Loucy (cell line): ENCODE measurements around the gene LDLRAD4.

Experiments used
- H2AFZ ChIP-seq: fragments of 200-600 bp; sonication (generic); 2 replicates; pipeline ENCODE4 v1.6.0; 2016; ENCODE audit warnings: antibody characterized with exemption, mild to moderate bottlenecking, low read length, moderate library complexity
- H3F3A ChIP-seq: fragments of 200-600 bp; 2 replicates; pipeline ENCODE4 v1.6.0; 2016; ENCODE audit warnings: antibody characterized with exemption, low read depth, mild to moderate bottlenecking
- H3K27me3 ChIP-seq: fragments of 200-600 bp; sonication (generic); 2 replicates; pipeline ENCODE4 v1.6.1; 2014; ENCODE audit warnings: low read length, mild to moderate bottlenecking; ENCODE audit not compliant: insufficient read depth, poor library complexity, severe bottlenecking
- H3K36me3 ChIP-seq: fragments of 200-600 bp; sonication (generic); 2 replicates; pipeline ENCODE4 v1.6.1; 2016; ENCODE audit warnings: low read length; ENCODE audit not compliant: insufficient read depth
- H3K4me1 ChIP-seq: fragments of 200-600 bp; sonication (generic); 2 replicates; pipeline ENCODE4 v1.5.1; 2014; ENCODE audit warnings: low read length, mild to moderate bottlenecking; ENCODE audit not compliant: insufficient read depth, poor library complexity, severe bottlenecking
- H3K4me2 ChIP-seq: fragments of 200-600 bp; sonication (generic); 2 replicates; pipeline ENCODE4 v1.6.0; 2014; ENCODE audit warnings: antibody characterized with exemption, low read length, low read depth, mild to moderate bottlenecking; ENCODE audit not compliant: poor library complexity, severe bottlenecking
- H3K4me3 ChIP-seq: fragments of 200-600 bp; sonication (generic); 2 replicates; pipeline ENCODE4 v1.5.1; 2014; ENCODE audit warnings: low read length, mild to moderate bottlenecking, mixed read lengths; ENCODE audit not compliant: poor library complexity, severe bottlenecking
- H3K79me2 ChIP-seq: fragments of 200-600 bp; sonication (generic); 2 replicates; pipeline ENCODE4 v1.6.1; 2014; ENCODE audit warnings: low read length; ENCODE audit not compliant: insufficient read depth
- H3K9ac ChIP-seq: fragments of 200-600 bp; sonication (generic); 2 replicates; pipeline ENCODE4 v1.6.0; 2014; ENCODE audit warnings: mild to moderate bottlenecking, low read depth, low read length, moderate library complexity; ENCODE audit not compliant: poor library complexity, severe bottlenecking
- H3K9me2 ChIP-seq: fragments of 200-600 bp; sonication (generic); replicated peaks from 2 replicates; pipeline ENCODE4 v1.6.1; 2016; ENCODE audit warnings: low read depth, low read length, mixed read lengths
- H3K9me3 ChIP-seq: fragments of 200-600 bp; sonication (generic); 2 replicates; pipeline ENCODE4 v1.6.1; 2014; ENCODE audit warnings: mild to moderate bottlenecking, antibody characterized with exemption, low read length, low read depth; ENCODE audit not compliant: insufficient read depth
- H4K20me1 ChIP-seq: fragments of 200-600 bp; sonication (generic); 2 replicates; pipeline ENCODE4 v1.6.0; 2014; ENCODE audit warnings: antibody characterized with exemption, low read length, mild to moderate bottlenecking; ENCODE audit not compliant: insufficient read depth, poor library complexity, severe bottlenecking
- CTCF ChIP-seq: fragments of 200-600 bp; sonication (generic); conservative IDR thresholded peaks from 2 replicates; pipeline ENCODE4 v1.5.1; 2014; ENCODE audit warnings: mild to moderate bottlenecking, antibody characterized with exemption, low read length
- EZH2phosphoT487 ChIP-seq: fragments of 200-600 bp; IDR thresholded peaks from 2 replicates; pipeline ENCODE4 v1.6.1; 2018; ENCODE audit warnings: antibody characterized with exemption, mild to moderate bottlenecking, moderate library complexity, borderline replicate concordance

Gene LDLRAD4

GRCh38 chr18:13399511-13399910 lies 181.0 kb downstream of the LDLRAD4 start:
- Histone ChIP-seq H3K79me2 (no peaks in the 10 kb centered on the region), H3K27me3 (no peaks in the 10 kb centered on the region), H2AFZ (no peak overlapping the region), H3F3A (no peaks in the 10 kb centered on the region), H3K9ac (no peak overlapping the region), H3K36me3 (0 out of 2 replicates have a peak, but pooled peaks cover 2% of the 10 kb centered on the region), H3K4me3 (no peak overlapping the region), H3K4me1 (peaks cover 41% of the 10 kb centered on the region), H3K9me2 (no peaks in the 10 kb centered on the region), H4K20me1 (no peaks in the 10 kb centered on the region), H3K4me2 (no peak overlapping the region), H3K9me3 (no peaks in the 10 kb centered on the region)
- no peak for TF ChIP-seq CTCF
- no peak for TF ChIP-seq EZH2phosphoT487

- H3K27me3 ChIP-seq, result no peaks in the 10 kb centered on the region
- H3K36me3 ChIP-seq, result 0 out of 2 replicates have a peak, but pooled peaks cover 2% of the 10 kb centered on the region
- no peaks in the 10 kb centered on the region for H4K20me1 ChIP-seq
These were observed 182.2 kb downstream of the LDLRAD4 start for GRCh38 chr18:13400636-13401315.

GRCh38 chr18:13401404-13401803 lies 182.8 kb downstream of the LDLRAD4 start:
- Histone ChIP-seq H3K4me3 (no peak overlapping the region), H2AFZ (peak overlapping the region; percentile 42; the same call in 1 of the 2 replicates), H3F3A (no peaks in the 10 kb centered on the region), H3K9me3 (no peaks in the 10 kb centered on the region), H3K4me1 (peaks cover 37% of the 10 kb centered on the region), H3K9ac (peak overlapping the region; percentile 47), H4K20me1 (no peaks in the 10 kb centered on the region), H3K4me2 (peak overlapping the region; percentile 42), H3K79me2 (no peaks in the 10 kb centered on the region), H3K36me3 (0 out of 2 replicates have a peak, but pooled peaks cover 2% of the 10 kb centered on the region), H3K27me3 (no peaks in the 10 kb centered on the region), H3K9me2 (no peaks in the 10 kb centered on the region)
- TF ChIP-seq CTCF, result no peak
- no peak for TF ChIP-seq EZH2phosphoT487

More at GRCh38 chr18:13400636-13401315, 182.2 kb downstream of the LDLRAD4 start:
- TF ChIP-seq CTCF, result no peak
- no peak for TF ChIP-seq EZH2phosphoT487
- Histone ChIP-seq H3K4me2 (peak overlapping the region; percentile 42), H3K4me1 (peaks cover 37% of the 10 kb centered on the region), H3K79me2 (no peaks in the 10 kb centered on the region), H3F3A (no peaks in the 10 kb centered on the region), H3K9me3 (no peaks in the 10 kb centered on the region), H3K9me2 (no peaks in the 10 kb centered on the region), H2AFZ (no peak overlapping the region), H3K9ac (peak overlapping the region; percentile 47), H3K4me3 (no peak overlapping the region)
